ENCODE measurements around the gene PARM1.

DNA sequence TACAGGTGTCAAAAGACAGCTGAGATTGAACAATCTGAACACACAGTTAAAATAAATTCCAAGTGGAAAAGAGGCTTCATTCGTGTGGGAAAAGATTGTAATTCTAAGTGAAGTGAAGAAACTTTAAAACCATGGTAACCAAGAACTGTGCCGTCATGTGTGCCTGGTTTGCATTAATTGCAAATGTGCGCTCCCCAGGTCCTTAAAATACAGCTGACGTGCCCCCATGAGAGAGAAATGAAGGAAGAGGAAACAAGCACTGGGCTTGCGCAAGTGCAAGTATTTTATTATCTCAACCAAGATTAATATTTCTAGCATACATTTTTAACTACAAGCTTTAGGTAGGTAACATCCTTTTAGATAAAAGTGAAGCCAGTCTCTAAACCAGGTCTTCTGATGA lies 92.5 kb downstream of the PARM1 start:
- no peak for TF ChIP-seq ZNF138 (tag by site-specific recombination; IDR thresholded peaks at IDR 0.05; ENCODE audit: borderline replicate concordance)
- TF ChIP-seq, protein P1, sequence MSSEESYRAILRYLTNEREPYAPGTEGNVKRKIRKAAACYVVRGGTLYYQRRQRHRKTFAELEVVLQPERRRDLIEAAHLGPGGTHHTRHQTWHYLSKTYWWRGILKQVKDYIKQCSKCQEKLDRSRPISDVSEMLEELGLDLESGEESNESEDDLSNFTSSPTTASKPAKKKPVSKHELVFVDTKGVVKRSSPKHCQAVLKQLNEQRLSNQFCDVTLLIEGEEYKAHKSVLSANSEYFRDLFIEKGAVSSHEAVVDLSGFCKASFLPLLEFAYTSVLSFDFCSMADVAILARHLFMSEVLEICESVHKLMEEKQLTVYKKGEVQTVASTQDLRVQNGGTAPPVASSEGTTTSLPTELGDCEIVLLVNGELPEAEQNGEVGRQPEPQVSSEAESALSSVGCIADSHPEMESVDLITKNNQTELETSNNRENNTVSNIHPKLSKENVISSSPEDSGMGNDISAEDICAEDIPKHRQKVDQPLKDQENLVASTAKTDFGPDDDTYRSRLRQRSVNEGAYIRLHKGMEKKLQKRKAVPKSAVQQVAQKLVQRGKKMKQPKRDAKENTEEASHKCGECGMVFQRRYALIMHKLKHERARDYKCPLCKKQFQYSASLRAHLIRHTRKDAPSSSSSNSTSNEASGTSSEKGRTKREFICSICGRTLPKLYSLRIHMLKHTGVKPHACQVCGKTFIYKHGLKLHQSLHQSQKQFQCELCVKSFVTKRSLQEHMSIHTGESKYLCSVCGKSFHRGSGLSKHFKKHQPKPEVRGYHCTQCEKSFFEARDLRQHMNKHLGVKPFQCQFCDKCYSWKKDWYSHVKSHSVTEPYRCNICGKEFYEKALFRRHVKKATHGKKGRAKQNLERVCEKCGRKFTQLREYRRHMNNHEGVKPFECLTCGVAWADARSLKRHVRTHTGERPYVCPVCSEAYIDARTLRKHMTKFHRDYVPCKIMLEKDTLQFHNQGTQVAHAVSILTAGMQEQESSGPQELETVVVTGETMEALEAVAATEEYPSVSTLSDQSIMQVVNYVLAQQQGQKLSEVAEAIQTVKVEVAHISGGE (tag by site-specific recombination; conservative IDR thresholded peaks at IDR 0.05; ENCODE audit: low read depth), result no peak
